Mucosa of gallbladder (tissue), 1 donor: ENCODE data around the gene BEAN1. TPM values are rescaled to one million over a fixed set of nuclear protein-coding genes. Genes with fewer than 3 reads are reported as not detected.

ENCODE experiments used
- DNase-seq: peaks from one replicate; pipeline ENCODE4 v3.0.0-alpha.2; 2020; ENCODE audit warnings: low spot score
- total RNA-seq: library from RNA; stranded (reverse); gene quantifications from one replicate; pipeline ENCODE4 v1.2.1, GENCODE V29; 2021
- donor health status: DM: no; HTN: no; CAD: no.

The BEAN1 gene
- total RNA-seq, 1 donor from 2014 or later = 0.35 TPM

GRCh38 chr16:66521951-66522771, 95.1 kb downstream of the BEAN1 start:
- no peak for DNase-seq

GRCh38 chr16:66522816-66523590, 95.9 kb downstream of the BEAN1 start:
- no peak for DNase-seq

- DNase-seq = no peak
These were observed 96.8 kb downstream of the BEAN1 start for GRCh38 chr16:66523861-66524354.

DNA sequence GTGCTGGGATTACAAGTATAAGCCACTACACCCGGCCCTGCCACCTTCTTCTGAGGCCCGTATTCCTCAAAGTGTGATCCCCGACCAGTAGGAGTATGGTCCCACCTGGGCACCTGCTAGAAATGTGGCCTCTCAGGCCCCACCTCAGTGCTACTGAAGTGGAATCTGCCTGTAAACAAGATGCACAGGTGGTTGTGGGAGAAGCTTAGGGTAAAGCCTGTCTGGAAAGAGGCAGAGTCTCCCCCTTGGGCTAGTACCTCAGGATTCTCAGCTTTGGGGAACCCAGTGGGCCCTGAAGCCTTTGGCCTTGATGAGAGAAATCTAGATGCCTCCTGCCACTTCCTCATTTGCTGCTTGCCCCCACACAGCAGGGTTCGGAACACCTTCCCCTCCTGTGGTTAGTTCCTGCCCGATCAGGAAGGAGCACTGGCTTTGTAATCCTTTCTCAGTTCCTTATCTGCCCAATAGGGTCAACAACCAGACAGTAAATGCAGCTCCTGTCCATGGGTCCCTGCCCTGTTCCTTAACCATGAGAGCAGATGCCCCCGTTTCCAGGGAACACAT, 97.6 kb downstream of the BEAN1 start:
- DNase-seq = no peak

DNA sequence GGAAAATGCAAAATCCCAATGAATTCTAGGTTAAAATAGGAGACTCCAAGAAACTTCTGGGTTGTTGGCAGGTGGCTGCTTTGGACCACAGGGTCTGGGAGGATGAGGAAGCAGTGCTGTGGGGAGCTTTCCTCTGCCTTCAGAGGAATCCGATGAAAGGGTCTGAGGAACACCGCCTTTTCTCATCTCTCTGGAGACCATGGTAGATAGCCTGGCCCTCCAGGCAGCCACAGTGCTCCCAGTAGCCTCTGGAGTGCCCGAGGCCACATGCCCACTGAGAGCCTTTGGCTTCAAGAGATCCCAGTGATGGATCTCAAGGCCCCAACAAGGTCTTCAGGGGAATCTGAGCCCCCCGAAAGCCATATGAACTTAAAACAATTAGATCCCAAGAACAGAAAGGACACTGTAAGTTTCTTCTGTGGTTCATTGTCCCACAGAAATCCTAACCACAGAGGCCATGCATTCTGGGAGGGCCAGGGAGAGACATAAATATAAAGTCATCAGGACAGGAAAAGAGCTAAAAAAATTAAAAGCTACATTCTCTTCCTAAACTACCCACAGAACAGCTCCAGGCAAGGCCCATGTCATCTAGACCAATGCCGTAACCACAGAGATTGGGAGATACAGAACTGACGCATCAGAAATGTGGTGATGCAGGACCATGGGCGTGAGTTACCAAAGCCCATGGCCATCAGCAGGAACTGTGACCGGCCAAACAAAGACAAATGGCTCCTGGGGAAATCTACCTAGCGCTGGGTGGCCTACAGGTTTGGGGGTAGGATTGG, 98.5 kb downstream of the BEAN1 start:
- DNase-seq = no peak

GRCh38 chr16:66528294-66528693, 101.2 kb downstream of the BEAN1 start:
- no peak for DNase-seq

GRCh38 chr16:66529475-66529874, 102.4 kb downstream of the BEAN1 start:
- DNase-seq = no peak

Other genes with a start within 250 kb of the BEAN1 start
- gene CDH5, start 60.6 kb upstream of the BEAN1 start, total RNA-seq = 23.0 TPM
- gene TK2, start 122.8 kb downstream of the BEAN1 start, total RNA-seq = 38.5 TPM
- 50.0 TPM for gene CKLF, start 125.3 kb downstream of the BEAN1 start, total RNA-seq
- gene CMTM1, start 139.1 kb downstream of the BEAN1 start, total RNA-seq = 12.1 TPM
- not detected for gene CMTM2, start 152.2 kb downstream of the BEAN1 start, total RNA-seq
- gene CMTM3, start 177.4 kb downstream of the BEAN1 start, total RNA-seq = 19.2 TPM